Gastroesophageal sphincter (tissue), 4 donors: ENCODE results near the gene SEZ6L2. TPM values are rescaled to one million over a fixed set of nuclear protein-coding genes. Genes with fewer than 3 reads are reported as not detected.

Source experiments
- ATAC-seq: fragments of 150-250 bp; one replicate; pipeline ENCODE4 v1.9.1; 2016; ENCODE audit warnings: mild to moderate bottlenecking, moderate library complexity
- H3K27ac ChIP-seq, 4 donors: fragments of 200-600 bp; sonication (generic) in 3 of 4; 1 replicate in 3 of 4; 2 replicates in 1 of 4; pipeline ENCODE4 v1.5.1; 2016 to 2019
- H3K27me3 ChIP-seq: fragments of 200-600 bp; sonication (generic); one replicate; pipeline ENCODE4 v1.5.1; 2019
- H3K36me3 ChIP-seq, 2 donors: fragments of 200-600 bp; sonication (generic); one replicate each; pipeline ENCODE4 v1.5.1; 2019; ENCODE audit warnings: control low read depth in 1 of 2
- H3K4me1 ChIP-seq, 3 donors: fragments of 200-600 bp; sonication (generic); 1 replicate in 2 of 3; 2 replicates in 1 of 3; pipeline ENCODE4 v1.5.1; 2016 to 2019; ENCODE audit warnings: control low read depth in 2 of 3
- H3K4me3 ChIP-seq, 2 donors: fragments of 200-600 bp; sonication (generic); one replicate each; pipeline ENCODE4 v1.5.1; 2019; ENCODE audit warnings: mild to moderate bottlenecking in 1 of 2, moderate library complexity in 1 of 2
- H3K9me3 ChIP-seq, 3 donors: fragments of 200-600 bp; sonication (generic); one replicate each; pipeline ENCODE4 v1.5.1; 2017 to 2019; ENCODE audit warnings: control low read depth in 2 of 3
- EP300 ChIP-seq: sonication (generic); formaldehyde crosslinking; IDR thresholded peaks from one replicate; pipeline ENCODE4 v1.6.1; 2017; ENCODE audit warnings: antibody characterized with exemption, mild to moderate bottlenecking
- POLR2A ChIP-seq, 2 donors: fragments of 450-650 bp; IDR thresholded peaks; one replicate each; pipeline ENCODE4 v1.6.1; 2017; ENCODE audit warnings: antibody characterized with exemption in 2 of 2, mild to moderate bottlenecking in 2 of 2, moderate library complexity in 1 of 2
- POLR2AphosphoS5 ChIP-seq: sonication (generic); formaldehyde crosslinking; IDR thresholded peaks from one replicate; pipeline ENCODE4 v1.6.1; 2017; ENCODE audit warnings: antibody characterized with exemption
- WGBS, 2 donors: methylation state at CpG; one replicate each; pipeline ENCODE4 v1.1.5; 2018; ENCODE audit warnings: low coverage in 1 of 2; 5-methylcytosine and 5-hydroxymethylcytosine counted together
- total RNA-seq, 4 donors: library from RNA; depleted of rRNA; stranded (reverse); fragments of >200 nt; gene quantifications; one replicate each; pipeline ENCODE4 v1.1.0, GENCODE V29; 2016
- TF ChIP-seq, protein P1 (sequence below), 4 experiments: fragments of 200-600 bp in 2 of 4; fragments of 450-650 bp in 2 of 4; sonication (generic) in 1 of 4; IDR thresholded peaks; one replicate each; pipeline ENCODE4 v1.5.1; 2017 to 2019; ENCODE audit warnings: antibody characterized with exemption in 4 of 4, mild to moderate bottlenecking in 2 of 4, moderate library complexity in 2 of 4

Gene SEZ6L2
- total RNA-seq, 4 donors from 2014 or later: 1.1 to 1.6 (median 1.1) TPM; not detected in 1

DNA sequence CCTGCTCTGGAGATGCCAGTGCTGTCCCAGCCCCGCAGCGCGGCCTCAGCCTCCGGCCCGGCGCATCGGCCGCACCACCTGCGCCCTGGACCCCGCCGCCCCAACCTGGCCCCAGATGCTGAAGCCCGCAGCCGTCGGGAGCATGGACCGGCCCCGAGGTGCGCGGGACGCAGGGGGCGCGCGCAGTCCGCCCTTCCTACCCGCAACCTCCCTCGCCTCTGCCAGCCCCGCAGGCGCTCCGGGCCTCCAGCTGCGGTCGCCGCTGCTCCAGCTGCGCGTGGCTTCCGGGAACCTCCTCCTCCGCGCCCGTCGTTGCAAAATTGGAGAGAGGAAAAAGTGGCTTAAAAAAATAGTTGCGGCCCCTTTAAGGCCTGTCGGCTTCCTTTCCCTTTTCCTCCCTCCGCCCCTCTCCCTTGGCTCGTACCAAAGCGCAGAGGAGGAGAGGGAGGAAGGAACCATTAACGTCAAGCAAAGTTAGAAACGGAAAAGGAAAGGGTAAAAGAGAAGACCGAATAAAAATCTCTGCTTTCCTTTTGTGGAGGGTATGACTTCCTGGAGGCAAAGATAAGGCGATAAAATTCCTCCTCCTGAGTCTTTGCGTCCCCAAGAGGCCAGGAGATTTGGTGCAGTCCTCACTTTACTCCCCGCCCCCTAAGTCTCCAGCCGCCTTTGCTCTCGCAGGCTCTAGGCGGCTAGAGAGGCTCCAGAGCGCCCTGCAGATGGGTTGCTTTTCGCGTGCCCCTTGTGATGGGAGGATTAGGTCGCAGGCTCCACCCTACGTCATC is 36.3 kb downstream of the SEZ6L2 start, which contains the start of gene CDIPT:
Gene CDIPT (minus strand): TSS at position 343 of the 785 bp plus-strand sequence. CDS start 369 bp downstream, outside the sequence.
- H3K4me1 ChIP-seq: peaks cover 0 to 29% (median 16%) of the 10 kb centered on the region in 3 donors
- H3K36me3 ChIP-seq: peaks cover 0 to 33% of the 10 kb centered on the region in 2 donors
- H3K4me3 ChIP-seq: peak within 1 kb of the TSS; percentile 76 to 99
- TF ChIP-seq POLR2AphosphoS5: peak; percentile 68
- TF ChIP-seq POLR2A (IDR thresholded peaks at IDR 0.05): peak; percentile 38 to 46
- TF ChIP-seq, protein P1, sequence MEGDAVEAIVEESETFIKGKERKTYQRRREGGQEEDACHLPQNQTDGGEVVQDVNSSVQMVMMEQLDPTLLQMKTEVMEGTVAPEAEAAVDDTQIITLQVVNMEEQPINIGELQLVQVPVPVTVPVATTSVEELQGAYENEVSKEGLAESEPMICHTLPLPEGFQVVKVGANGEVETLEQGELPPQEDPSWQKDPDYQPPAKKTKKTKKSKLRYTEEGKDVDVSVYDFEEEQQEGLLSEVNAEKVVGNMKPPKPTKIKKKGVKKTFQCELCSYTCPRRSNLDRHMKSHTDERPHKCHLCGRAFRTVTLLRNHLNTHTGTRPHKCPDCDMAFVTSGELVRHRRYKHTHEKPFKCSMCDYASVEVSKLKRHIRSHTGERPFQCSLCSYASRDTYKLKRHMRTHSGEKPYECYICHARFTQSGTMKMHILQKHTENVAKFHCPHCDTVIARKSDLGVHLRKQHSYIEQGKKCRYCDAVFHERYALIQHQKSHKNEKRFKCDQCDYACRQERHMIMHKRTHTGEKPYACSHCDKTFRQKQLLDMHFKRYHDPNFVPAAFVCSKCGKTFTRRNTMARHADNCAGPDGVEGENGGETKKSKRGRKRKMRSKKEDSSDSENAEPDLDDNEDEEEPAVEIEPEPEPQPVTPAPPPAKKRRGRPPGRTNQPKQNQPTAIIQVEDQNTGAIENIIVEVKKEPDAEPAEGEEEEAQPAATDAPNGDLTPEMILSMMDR (IDR thresholded peaks at IDR 0.05): peak in 3 of 4 experiments; percentile 74 to 83 (median 80)
- TF ChIP-seq EP300: no peak
- peak; percentile 98 for ATAC-seq
- H3K9me3 ChIP-seq: no peaks in the 10 kb centered on the region
- WGBS, 2 donors: 0 to 2% methylated on average over 2 to 9 of the region's 57 CpGs
- peak within 1 kb of the TSS; percentile 62 to 93 (median 86) for H3K27ac ChIP-seq
- peaks cover 5% of the 10 kb centered on the region for H3K27me3 ChIP-seq

DNA sequence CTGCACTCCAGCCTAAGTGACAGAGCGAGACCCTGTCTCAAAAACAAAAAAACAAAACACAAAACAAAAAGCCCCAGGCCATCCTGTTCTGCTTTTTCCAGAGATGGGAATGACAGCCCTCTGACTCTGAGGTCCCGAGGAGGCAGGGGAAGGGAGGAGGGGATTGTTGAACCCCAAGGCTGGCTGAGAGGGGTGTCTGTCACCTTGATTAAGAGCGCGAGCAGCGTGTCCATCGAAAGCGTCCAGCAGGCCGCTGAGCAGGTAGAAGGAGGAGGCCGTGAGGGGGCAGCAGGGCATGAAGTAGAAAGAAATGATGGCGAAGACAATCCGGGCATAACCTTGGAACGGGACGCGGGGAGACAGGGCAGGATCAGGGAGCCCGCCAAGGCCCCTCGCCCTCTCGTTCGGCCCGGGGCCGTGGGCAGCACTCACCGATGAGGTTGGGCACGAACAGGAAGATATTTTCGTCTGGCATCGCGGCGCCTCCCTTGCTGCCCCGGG is 36.9 kb downstream of the SEZ6L2 start:
- no peak for ATAC-seq
- no peak for TF ChIP-seq EP300
- TF ChIP-seq, protein P1 (IDR thresholded peaks at IDR 0.05): no peak
- TF ChIP-seq POLR2AphosphoS5: no peak

DNA sequence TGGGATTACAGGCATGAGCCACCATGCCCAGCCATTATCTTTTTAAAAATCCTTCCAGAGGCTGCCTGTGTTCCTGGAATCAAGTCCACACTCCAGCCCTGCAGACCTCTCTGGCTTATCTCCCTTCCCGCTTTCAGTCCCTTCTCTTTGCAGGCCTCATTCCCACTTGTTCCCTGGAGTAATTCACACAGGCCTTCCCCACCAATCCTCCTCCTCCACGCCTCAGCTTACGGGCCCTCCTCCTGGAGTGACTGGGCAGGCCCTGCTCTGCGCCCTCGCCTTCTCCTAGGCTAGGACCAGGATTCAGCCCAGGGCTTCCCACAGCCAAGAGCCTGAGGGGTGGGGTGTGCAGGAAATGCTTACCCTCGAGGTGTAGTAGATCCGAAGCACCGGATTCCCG is 39.1 kb downstream of the SEZ6L2 start:
- Histone ChIP-seq H3K27ac (no peak overlapping the region), H3K36me3 (peaks cover 0 to 33% of the 10 kb centered on the region in 2 donors), H3K4me3 (no peak overlapping the region), H3K9me3 (no peaks in the 10 kb centered on the region), H3K27me3 (no peaks in the 10 kb centered on the region), H3K4me1 (peaks cover 0 to 29% (median 16%) of the 10 kb centered on the region in 3 donors)
- TF ChIP-seq POLR2A (IDR thresholded peaks at IDR 0.05) (no peak), EP300 (no peak), POLR2AphosphoS5 (no peak)
- TF ChIP-seq, protein P1 (IDR thresholded peaks at IDR 0.05): no peak
- 84 to 100% methylated on average over 1 to 6 of the region's 9 CpGs for WGBS, 2 donors
- ATAC-seq: no peak

More for the DNA sequence above, 36.9 kb downstream of the SEZ6L2 start:
- Histone ChIP-seq H3K27me3 (peaks cover 5% of the 10 kb centered on the region), H3K9me3 (no peaks in the 10 kb centered on the region), H3K27ac (peak overlapping the region; percentile 62 to 93 (median 86)), H3K4me1 (peaks cover 0 to 29% (median 16%) of the 10 kb centered on the region in 3 donors), H3K36me3 (peaks cover 0 to 33% of the 10 kb centered on the region in 2 donors), H3K4me3 (peak overlapping the region; percentile 76 to 99)
- WGBS, 2 donors: 0 to 2% methylated on average over 5 to 22 of the region's 27 CpGs

DNA sequence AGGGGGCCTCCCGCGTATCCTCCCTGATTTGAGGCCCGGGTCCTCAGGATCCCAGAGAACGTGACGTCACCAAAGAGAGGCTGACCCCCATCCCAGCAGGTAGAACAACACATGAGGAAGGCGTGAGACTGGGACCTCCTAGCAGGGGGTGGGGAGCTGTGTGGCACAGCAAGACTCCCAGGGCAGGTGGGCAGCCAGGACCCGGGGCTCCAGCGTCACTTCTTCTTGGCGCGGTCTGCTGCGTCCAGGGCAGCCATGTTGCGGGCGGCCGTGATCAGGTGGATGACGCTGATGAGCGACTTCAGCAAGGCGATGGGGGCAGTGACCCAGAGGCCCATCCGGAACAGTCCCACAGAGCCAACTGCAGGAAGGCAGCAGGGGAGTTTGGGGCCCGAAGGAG is 40.4 kb downstream of the SEZ6L2 start:
- no peaks in the 10 kb centered on the region for H3K9me3 ChIP-seq
- H3K4me3 ChIP-seq: no peak overlapping the region
- WGBS, 2 donors: 100% methylated on average over 1 of the region's 19 CpGs; no CpG with 5 or more reads in 1 of the 2 donors
- TF ChIP-seq, protein P1 (IDR thresholded peaks at IDR 0.05): no peak
- TF ChIP-seq EP300: no peak
- TF ChIP-seq POLR2A (IDR thresholded peaks at IDR 0.05): no peak
- TF ChIP-seq POLR2AphosphoS5: no peak
- no peak overlapping the region for H3K27ac ChIP-seq
- H3K4me1 ChIP-seq: peaks cover 0 to 27% (median 16%) of the 10 kb centered on the region in 3 donors
- H3K36me3 ChIP-seq: peaks cover 0 to 33% of the 10 kb centered on the region in 2 donors
- no peaks in the 10 kb centered on the region for H3K27me3 ChIP-seq
- ATAC-seq: no peak
